ENCODE results near the gene ADAP1. TPM values are rescaled to one million over a fixed set of nuclear protein-coding genes. Genes with fewer than 3 reads are reported as not detected.

ADAP1 gene
- total RNA-seq, 1 experiment from 2014 or later, result 16.4 TPM

DNA sequence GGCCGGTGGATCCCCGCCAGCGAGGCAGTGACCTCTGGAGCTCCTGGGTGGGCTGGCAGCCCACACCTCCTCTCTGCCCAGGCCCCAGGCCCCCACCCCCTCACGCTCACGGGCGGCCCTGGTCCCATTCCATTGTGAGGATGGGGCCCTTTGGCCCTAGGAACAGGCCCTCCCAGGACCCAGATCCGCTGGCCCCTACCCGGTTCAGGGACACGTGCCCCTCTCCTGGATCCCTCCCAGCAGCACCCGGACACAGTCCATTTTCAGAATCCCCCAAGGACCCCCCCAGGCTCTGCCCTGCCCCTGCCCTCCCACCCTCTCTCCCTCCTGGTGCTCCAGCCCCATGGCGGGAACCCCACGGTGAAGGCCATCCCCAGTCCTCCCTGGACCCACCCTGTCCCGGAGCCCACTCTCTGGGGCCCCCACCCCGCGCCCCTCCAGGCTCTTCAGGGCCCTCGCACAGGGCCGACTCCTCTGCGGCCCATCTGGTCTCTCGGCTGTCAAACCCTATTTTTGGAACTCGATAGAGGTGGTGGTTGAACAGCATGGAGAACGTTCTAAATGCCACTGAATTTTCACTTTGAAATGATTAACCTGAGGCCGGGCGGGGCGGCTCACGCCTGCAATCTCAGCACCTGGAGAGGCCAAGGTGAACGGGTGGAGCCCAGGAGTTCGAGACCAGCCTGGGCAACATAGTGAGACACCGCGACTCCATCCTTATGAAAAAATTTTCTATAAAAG is 8.1 kb downstream of the ADAP1 start:
- TF ChIP-seq, protein P1, sequence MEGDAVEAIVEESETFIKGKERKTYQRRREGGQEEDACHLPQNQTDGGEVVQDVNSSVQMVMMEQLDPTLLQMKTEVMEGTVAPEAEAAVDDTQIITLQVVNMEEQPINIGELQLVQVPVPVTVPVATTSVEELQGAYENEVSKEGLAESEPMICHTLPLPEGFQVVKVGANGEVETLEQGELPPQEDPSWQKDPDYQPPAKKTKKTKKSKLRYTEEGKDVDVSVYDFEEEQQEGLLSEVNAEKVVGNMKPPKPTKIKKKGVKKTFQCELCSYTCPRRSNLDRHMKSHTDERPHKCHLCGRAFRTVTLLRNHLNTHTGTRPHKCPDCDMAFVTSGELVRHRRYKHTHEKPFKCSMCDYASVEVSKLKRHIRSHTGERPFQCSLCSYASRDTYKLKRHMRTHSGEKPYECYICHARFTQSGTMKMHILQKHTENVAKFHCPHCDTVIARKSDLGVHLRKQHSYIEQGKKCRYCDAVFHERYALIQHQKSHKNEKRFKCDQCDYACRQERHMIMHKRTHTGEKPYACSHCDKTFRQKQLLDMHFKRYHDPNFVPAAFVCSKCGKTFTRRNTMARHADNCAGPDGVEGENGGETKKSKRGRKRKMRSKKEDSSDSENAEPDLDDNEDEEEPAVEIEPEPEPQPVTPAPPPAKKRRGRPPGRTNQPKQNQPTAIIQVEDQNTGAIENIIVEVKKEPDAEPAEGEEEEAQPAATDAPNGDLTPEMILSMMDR (conservative IDR thresholded peaks at IDR 0.05; ENCODE audit: low read depth, low read length), result no peak
- TF ChIP-seq EZH2 (IDR thresholded peaks at IDR 0.05; ENCODE audit: borderline replicate concordance, low read depth, low read length, poor library complexity, severe bottlenecking), result no peak
- H3K4me3 ChIP-seq (ENCODE audit: low read depth, low read length, poor library complexity, severe bottlenecking), result no peak overlapping the region
- no peak overlapping the region for H3K27ac ChIP-seq (ENCODE audit: low read depth, low read length, poor library complexity, severe bottlenecking)
- CTCF ChIA-PET, result no interaction called here
- no peak for DNase-seq (ENCODE audit: low spot score)
- no TSS peak for BruUV-seq (replicated peaks)
- intact Hi-C loops (cut with micrococcal nuclease; ENCODE audit: unreplicated experiment), result no loop called here
- H3K36me3 ChIP-seq (ENCODE audit: insufficient read depth, low read length, poor library complexity, severe bottlenecking), result no peaks in the 10 kb centered on the region
- H3K27me3 ChIP-seq (replicated peaks; ENCODE audit: insufficient read depth, low read depth, low read length, poor library complexity), result peaks cover 7% of the 10 kb centered on the region
- no peaks in the 10 kb centered on the region for H3K9me3 ChIP-seq (ENCODE audit: low read depth, low read length, poor library complexity, severe bottlenecking)
- no peaks in the 10 kb centered on the region for H3K4me1 ChIP-seq (ENCODE audit: insufficient read depth, low read length, poor library complexity, severe bottlenecking)
- POLR2A ChIA-PET (ENCODE audit: low non-redundant PET), result no interaction called here

DNA sequence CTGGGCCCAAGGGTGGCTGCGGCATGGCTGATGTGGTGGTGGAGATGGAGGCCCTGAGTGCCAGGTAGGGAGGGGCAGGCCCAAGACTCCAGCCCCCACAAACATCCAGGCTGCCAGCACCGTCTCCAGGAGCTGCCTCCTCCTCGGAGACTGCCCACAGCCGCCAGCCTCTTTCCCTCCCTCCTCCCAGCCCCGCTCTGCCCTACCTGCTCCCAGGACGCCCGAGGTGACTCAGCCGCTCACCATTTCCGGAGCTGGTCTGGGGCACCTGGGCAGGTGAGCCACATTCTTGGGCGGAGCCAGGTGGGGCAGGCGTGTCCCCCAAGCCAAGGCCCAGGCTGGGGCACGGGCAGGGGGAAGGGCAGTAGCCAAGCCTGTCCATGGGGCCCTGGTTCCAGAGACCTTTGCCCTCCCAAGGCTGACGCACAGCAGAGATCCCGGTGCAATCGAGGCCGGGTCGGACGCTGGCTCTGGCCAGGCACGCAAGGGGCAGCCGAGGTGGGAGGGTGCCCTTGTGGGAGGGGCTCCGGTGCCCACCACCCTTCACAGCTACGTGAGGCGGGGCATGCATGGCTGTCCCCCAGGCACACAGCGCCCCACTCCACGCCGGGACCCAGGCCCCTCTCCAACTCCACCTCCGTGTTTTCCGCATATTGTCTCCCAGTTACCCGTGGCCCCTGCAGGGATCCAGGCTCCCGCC is 8.8 kb downstream of the ADAP1 start:
- intact Hi-C loops (cut with micrococcal nuclease; ENCODE audit: unreplicated experiment), result no loop called here
- H3K4me3 ChIP-seq (ENCODE audit: low read depth, low read length, poor library complexity, severe bottlenecking), result no peak overlapping the region
- no peaks in the 10 kb centered on the region for H3K4me1 ChIP-seq (ENCODE audit: insufficient read depth, low read length, poor library complexity, severe bottlenecking)
- CTCF ChIA-PET, result interaction anchor here (0.5 kb wide), 1 partner anchor 159 kb away, joined by 4 read pairs; no protein-coding TSS in a partner anchor
- H3K27me3 ChIP-seq (replicated peaks; ENCODE audit: insufficient read depth, low read depth, low read length, poor library complexity), result peaks cover 11% of the 10 kb centered on the region
- TF ChIP-seq, protein P1 (conservative IDR thresholded peaks at IDR 0.05; ENCODE audit: low read depth, low read length), result no peak
- no peak for TF ChIP-seq EZH2 (IDR thresholded peaks at IDR 0.05; ENCODE audit: borderline replicate concordance, low read depth, low read length, poor library complexity, severe bottlenecking)
- POLR2A ChIA-PET (ENCODE audit: low non-redundant PET), result no interaction called here
- no peak for DNase-seq (ENCODE audit: low spot score)
- H3K9me3 ChIP-seq (ENCODE audit: low read depth, low read length, poor library complexity, severe bottlenecking), result no peaks in the 10 kb centered on the region
- no peak overlapping the region for H3K27ac ChIP-seq (ENCODE audit: low read depth, low read length, poor library complexity, severe bottlenecking)
- H3K36me3 ChIP-seq (ENCODE audit: insufficient read depth, low read length, poor library complexity, severe bottlenecking), result no peaks in the 10 kb centered on the region
- BruUV-seq (replicated peaks), result no TSS peak

DNA sequence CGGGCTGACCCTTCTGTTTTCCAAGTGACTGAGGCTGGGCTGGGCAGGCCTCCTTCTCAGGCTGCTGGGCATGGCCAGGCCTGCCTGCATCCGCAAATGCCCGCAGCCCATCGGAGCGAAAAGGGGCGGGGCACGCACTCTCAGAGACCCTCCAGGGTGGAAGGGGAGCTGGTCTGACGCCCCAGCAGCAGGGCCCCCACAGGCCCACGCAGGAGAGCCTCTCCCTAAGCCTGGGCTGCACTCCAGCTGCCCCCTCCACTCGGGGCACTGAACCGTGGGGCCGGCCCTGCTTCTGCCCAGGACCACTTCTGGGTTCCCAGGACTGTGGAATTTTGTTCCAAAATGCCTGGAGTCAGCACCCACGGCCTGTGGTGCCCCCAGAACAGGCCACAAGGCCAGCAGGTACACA is 9.3 kb downstream of the ADAP1 start:
- intact Hi-C loops (cut with micrococcal nuclease; ENCODE audit: unreplicated experiment), result no loop called here
- Histone ChIP-seq H3K4me1 (ENCODE audit: insufficient read depth, low read length, poor library complexity, severe bottlenecking) (no peaks in the 10 kb centered on the region), H3K27ac (ENCODE audit: low read depth, low read length, poor library complexity, severe bottlenecking) (no peak overlapping the region), H3K9me3 (ENCODE audit: low read depth, low read length, poor library complexity, severe bottlenecking) (no peaks in the 10 kb centered on the region), H3K36me3 (ENCODE audit: insufficient read depth, low read length, poor library complexity, severe bottlenecking) (no peaks in the 10 kb centered on the region), H3K4me3 (ENCODE audit: low read depth, low read length, poor library complexity, severe bottlenecking) (no peak overlapping the region), H3K27me3 (replicated peaks; ENCODE audit: insufficient read depth, low read depth, low read length, poor library complexity) (peaks cover 11% of the 10 kb centered on the region)
- ChIA-PET CTCF (interaction anchor here (0.5 kb wide), 1 partner anchor 159 kb away, joined by 4 read pairs; no protein-coding TSS in a partner anchor), POLR2A (ENCODE audit: low non-redundant PET) (no interaction called here)
- TF ChIP-seq, protein P1 (conservative IDR thresholded peaks at IDR 0.05; ENCODE audit: low read depth, low read length), result no peak
- no peak for TF ChIP-seq EZH2 (IDR thresholded peaks at IDR 0.05; ENCODE audit: borderline replicate concordance, low read depth, low read length, poor library complexity, severe bottlenecking)
- no peak for DNase-seq (ENCODE audit: low spot score)
- BruUV-seq (replicated peaks), result no TSS peak

Measured in A673 (cell line).